ENCODE data around the gene ATP11B.

ATP11B gene

GRCh38 chr3:182792901-182793662 lies at the start of gene ATP11B:
Gene ATP11B, plus strand, starts transcription at chr3:182793504. Its CDS starts 256 bp downstream, at chr3:182793760.
- peak; percentile 74 for DNase-seq

GRCh38 chr3:182746959-182747358 lies 46.3 kb upstream of the ATP11B start:
- DNase-seq, result no peak

- no peak for DNase-seq
Measured at GRCh38 chr3:182755308-182755707, 38.0 kb upstream of the ATP11B start.

GRCh38 chr3:182755712-182756111 lies 37.6 kb upstream of the ATP11B start:
- DNase-seq, result no peak

GRCh38 chr3:182760576-182761164 lies 32.6 kb upstream of the ATP11B start:
- no peak for DNase-seq

GRCh38 chr3:182763896-182764295 lies 29.4 kb upstream of the ATP11B start:
- no peak for DNase-seq

GRCh38 chr3:182765287-182765686 lies 28.0 kb upstream of the ATP11B start:
- no peak for DNase-seq

GRCh38 chr3:182766099-182766498 lies 27.2 kb upstream of the ATP11B start:
- DNase-seq, result no peak

- DNase-seq, result no peak
Measured at GRCh38 chr3:182768413-182768812, 24.9 kb upstream of the ATP11B start.

GRCh38 chr3:182769673-182770072 lies 23.6 kb upstream of the ATP11B start:
- DNase-seq, result no peak

- no peak for DNase-seq
Measured at GRCh38 chr3:182782149-182782548, 11.2 kb upstream of the ATP11B start.

- DNase-seq, result no peak
Measured at GRCh38 chr3:182783106-182783505, 10.2 kb upstream of the ATP11B start.

GRCh38 chr3:182784542-182784941 lies 8.8 kb upstream of the ATP11B start:
- DNase-seq, result no peak

GRCh38 chr3:182785142-182785541 lies 8.2 kb upstream of the ATP11B start:
- no peak for DNase-seq

- no peak for DNase-seq
Measured at GRCh38 chr3:182785756-182786155, 7.5 kb upstream of the ATP11B start.

GRCh38 chr3:182786564-182787196 lies 6.6 kb upstream of the ATP11B start:
- DNase-seq, result no peak

GRCh38 chr3:182787302-182788036 lies 5.8 kb upstream of the ATP11B start:
- DNase-seq, result no peak

- no peak for DNase-seq
Measured at GRCh38 chr3:182789371-182789770, 3.9 kb upstream of the ATP11B start.

GRCh38 chr3:182790612-182791011 lies 2.7 kb upstream of the ATP11B start:
- no peak for DNase-seq

- DNase-seq, result no peak
Measured at GRCh38 chr3:182793663-182794454, 555 bp downstream of the ATP11B start.

- peak; percentile 17 for DNase-seq
Measured at GRCh38 chr3:182794455-182795388, 1.4 kb downstream of the ATP11B start.
